Epidermal melanocyte (primary cell): ENCODE data around the gene OR4K17.
"Not testable (repeated sequence)": the region's sequence is repeated elsewhere in the genome, so short reads cannot be mapped to it uniquely, and the experiment has no call there.

Experiments
- DNase-seq: peaks from one replicate; pipeline ENCODE4 v3.0.0; 2011; ENCODE audit warnings: low spot score; ENCODE audit not compliant: insufficient read length

The OR4K17 gene

GRCh38 chr14:20110438-20110837 lies at the start of gene OR4K17:
TSS of gene OR4K17 (plus strand) at chr14:20110739. CDS start at chr14:20117500, 6,761 bp downstream.
- no peak for DNase-seq

GRCh38 chr14:20092050-20092449 lies 18.5 kb upstream of the OR4K17 start:
- DNase-seq, result no peak

- no peak for DNase-seq
These were observed 17.1 kb upstream of the OR4K17 start for GRCh38 chr14:20093442-20093841.

GRCh38 chr14:20098926-20099770 lies 11.4 kb upstream of the OR4K17 start:
- not testable (repeated sequence) for DNase-seq

GRCh38 chr14:20112321-20112720 lies 1.8 kb downstream of the OR4K17 start:
- no peak for DNase-seq

GRCh38 chr14:20116748-20117147 lies 6.2 kb downstream of the OR4K17 start:
- DNase-seq, result no peak

- DNase-seq, result no peak
These were observed 8.3 kb downstream of the OR4K17 start for GRCh38 chr14:20118795-20119194.

GRCh38 chr14:20138520-20138919 lies 28.0 kb downstream of the OR4K17 start, which contains the start of gene OR4N5:
TSS of gene OR4N5 (plus strand) at chr14:20138820. CDS start at chr14:20143736, 4,916 bp downstream.
- no peak for DNase-seq

- no peak for DNase-seq
These were observed 33.4 kb downstream of the OR4K17 start for GRCh38 chr14:20143911-20144310.

GRCh38 chr14:20144820-20145219 lies 34.3 kb downstream of the OR4K17 start:
- DNase-seq, result no peak

GRCh38 chr14:20164462-20164861 lies 53.9 kb downstream of the OR4K17 start:
- no peak for DNase-seq

GRCh38 chr14:20167091-20167490 lies 56.6 kb downstream of the OR4K17 start:
- DNase-seq, result no peak

GRCh38 chr14:20169852-20170251 lies 59.3 kb downstream of the OR4K17 start:
- DNase-seq, result not testable (repeated sequence)
